K562 (cell line): ENCODE results near the gene LETM1. TPM values are rescaled to one million over a fixed set of nuclear protein-coding genes. Genes with fewer than 3 reads are reported as not detected.

Experiments
- ATAC-seq: fragments of 200-7000 bp; cut with Tn5 transposase; 3 replicates; pipeline ENCODE4 v1.9.1; 2020; ENCODE audit warnings: moderate library complexity
- BruUV-seq: library from RNA; stranded (reverse); fragments of 400-500 nt; replicated peaks from 2 replicates; lab custom pipeline; 2021; lab: Mats Ljungman, UMichigan
- CTCF ChIA-PET: fragments of 300-600 bp; formaldehyde crosslinking; extraction: SDS; loops from one replicate; lab custom pipeline; 2021; ENCODE audit warnings: low intra/inter-chr PET ratio; lab: Yijun Ruan, JAX
- POLR2A ChIA-PET: fragments of 300-600, 350-650 bp; sonication (Branson Sonifier 250); formaldehyde crosslinking; extraction: SDS; loops from one replicate; lab custom pipeline; 2021; ENCODE audit warnings: antibody characterized with exemption, inconsistent platforms; lab: Yijun Ruan, JAX
- DNase-seq, 4 experiments: peaks; one replicate each; pipeline versions ENCODE4 v3.0.0 to v3.0.0-alpha.2; 2011 to 2018; ENCODE audit warnings: low spot score in 3 of 4, mixed read lengths in 3 of 4; ENCODE audit errors: extremely low read depth in 1 of 4
- FAIRE-seq: peaks from 2 replicates; lab custom pipeline; 2011; peaks lifted over from hg19 to GRCh38; lab: Jason Lieb, UNC
- H2AFZ ChIP-seq: 2 replicates; pipeline ENCODE4 v1.6.0; 2011; ENCODE audit warnings: low read depth, low read length, control low read depth, inconsistent platforms
- H3K27ac ChIP-seq: fragments of 200-600 bp; 3 replicates; pipeline ENCODE4 v1.8.0; 2011; ENCODE audit warnings: low read depth, mild to moderate bottlenecking, control low read depth, inconsistent platforms, low read length, moderate library complexity, mixed read lengths; ENCODE audit errors: extremely low read depth
- H3K27me3 ChIP-seq, 2 experiments: fragments of 300-600 bp in 1 of 2; 2 replicates in 1 of 2; 3 replicates in 1 of 2; pipeline versions ENCODE4 v1.6.0 to v1.8.0; 2011; ENCODE audit warnings: inconsistent platforms in 2 of 2, low read length in 2 of 2, mild to moderate bottlenecking in 1 of 2, mixed read lengths in 1 of 2, moderate library complexity in 1 of 2; ENCODE audit not compliant: control insufficient read depth in 2 of 2, insufficient read depth in 2 of 2
- H3K36me3 ChIP-seq: fragments of 300-600 bp; 3 replicates; pipeline ENCODE4 v1.8.0; 2011; ENCODE audit warnings: mild to moderate bottlenecking, low read length, inconsistent platforms; ENCODE audit not compliant: control insufficient read depth, insufficient read depth
- H3K4me1 ChIP-seq, 2 experiments: fragments of 200-600 bp in 1 of 2; replicated peaks in 1 of 2; 2 replicates in 1 of 2; 3 replicates in 1 of 2; pipeline versions ENCODE4 v1.5.1 to v1.8.0; 2011; ENCODE audit warnings: inconsistent platforms in 2 of 2, low read length in 2 of 2, mild to moderate bottlenecking in 1 of 2, mixed read lengths in 1 of 2, moderate library complexity in 1 of 2; ENCODE audit not compliant: control insufficient read depth in 2 of 2, insufficient read depth in 2 of 2
- H3K4me2 ChIP-seq: 2 replicates; pipeline ENCODE4 v1.6.1; 2011; ENCODE audit warnings: low read length, control low read depth, inconsistent platforms, mixed read lengths; ENCODE audit not compliant: insufficient read depth
- H3K4me3 ChIP-seq: fragments of 200-600 bp; sonication (generic), shearing (Covaris generic); 2 replicates; pipeline ENCODE4 v1.5.1; 2016; ENCODE audit warnings: control low read depth, inconsistent platforms
- H3K79me2 ChIP-seq: fragments of 200-600 bp; 3 replicates; pipeline ENCODE4 v1.8.0; 2011; ENCODE audit warnings: low read length, inconsistent platforms; ENCODE audit not compliant: control insufficient read depth, insufficient read depth
- H3K9ac ChIP-seq, 2 experiments: 2 replicates each; pipeline versions ENCODE4 v1.6.0 to v1.6.1; 2011; ENCODE audit warnings: low read depth in 2 of 2, low read length in 2 of 2, control low read depth in 1 of 2, inconsistent platforms in 1 of 2, mild to moderate bottlenecking in 1 of 2, mixed read lengths in 1 of 2; ENCODE audit not compliant: insufficient read depth in 1 of 2
- H3K9me1 ChIP-seq: one replicate; pipeline ENCODE4 v1.6.0; 2011; ENCODE audit warnings: inconsistent platforms, mild to moderate bottlenecking, low read length, moderate library complexity; ENCODE audit not compliant: control insufficient read depth, insufficient read depth
- H3K9me3 ChIP-seq: replicated peaks from 2 replicates; pipeline ENCODE4 v1.5.1; 2011; ENCODE audit warnings: low read depth, low read length, inconsistent platforms; ENCODE audit not compliant: control insufficient read depth, insufficient read depth
- H4K20me1 ChIP-seq: replicated peaks from 2 replicates; pipeline ENCODE4 v1.6.1; 2011; ENCODE audit warnings: low read length, inconsistent platforms, mixed read lengths; ENCODE audit not compliant: control insufficient read depth, insufficient read depth
- CUX1 ChIP-seq: fragments of 200-800 bp; sonication (Bioruptor generic); IDR thresholded peaks from 2 replicates; pipeline ENCODE4 v1.6.1; 2016; ENCODE audit warnings: missing genetic modification characterization, missing compliant biosample characterization
- HNRNPH1 ChIP-seq: fragments of 200-400 bp; formaldehyde crosslinking; optimal IDR thresholded peaks from 2 replicates; pipeline ENCODE3; 2017; ENCODE audit warnings: low read depth, mild to moderate bottlenecking, low read length, moderate library complexity
- RB1 ChIP-seq: fragments of 450-650 bp; IDR thresholded peaks from 2 replicates; pipeline ENCODE4 v1.6.1; 2017; ENCODE audit warnings: low read depth, mild to moderate bottlenecking
- TOE1 ChIP-seq, 2 experiments: fragments of 450-650 bp in 1 of 2; sonication (generic) in 1 of 2; formaldehyde crosslinking in 1 of 2; IDR thresholded peaks; 2 replicates each; pipeline versions ENCODE4 v1.7.1 to v1.8.0; 2016 to 2022; ENCODE audit warnings: borderline replicate concordance in 2 of 2, mild to moderate bottlenecking in 2 of 2, antibody characterized with exemption in 1 of 2, inconsistent platforms in 1 of 2, low read depth in 1 of 2, missing genetic modification reagents in 1 of 2, moderate library complexity in 1 of 2
- YY1 ChIP-seq, 3 experiments: IDR thresholded peaks; 2 replicates each; pipeline ENCODE4 v1.6.1; 2011; ENCODE audit warnings: low read length in 2 of 3, mild to moderate bottlenecking in 2 of 3, moderate library complexity in 2 of 3, borderline replicate concordance in 1 of 3, control low read depth in 1 of 3, low read depth in 1 of 3; ENCODE audit not compliant: insufficient read depth in 3 of 3, insufficient replicate concordance in 2 of 3, control insufficient read depth in 1 of 3, insufficient read length in 1 of 3; ENCODE audit errors: extremely low read depth in 1 of 3
- WGBS: fragments of 100-300 bp; shearing (Covaris generic); methylation state at CpG from one replicate; pipeline ENCODE4 v1.1.6; 2016; ENCODE audit warnings: low coverage, mixed read lengths; ENCODE audit not compliant: insufficient coverage; ENCODE audit errors: missing lambda C conversion rate; 5-methylcytosine and 5-hydroxymethylcytosine counted together
- in situ Hi-C: fragments of 300-500 bp; cut with MboI; formaldehyde crosslinking; loops from 4 replicates; pipeline ENCODE4 v1.15.0; 2018; ENCODE audit warnings: inconsistent platforms, mixed read lengths
- intact Hi-C: fragments of 100-400 bp; cut with micrococcal nuclease; formaldehyde crosslinking; loops from 2 replicates; pipeline ENCODE4 v1.14.2; 2022
- polyA plus RNA-seq, 8 experiments: library from polyadenylated mRNA; depleted of rRNA in 4 of 8; stranded (reverse) in 5 of 8; unstranded in 3 of 8; fragments of >200 nt; fragmentation: Nextera tagmentation in 2 of 8; fragmentation: Illumina TruSeq in 1 of 8; extraction: Ambion mirVana in 2 of 8; extraction: Trizol in 1 of 8; gene quantifications; 2 replicates each; pipeline versions ENCODE4 v1.2.1 to v1.2.3, GENCODE V29; 2011 to 2014; ENCODE audit warnings: inconsistent platforms in 1 of 8, missing spikeins in 1 of 8
- total RNA-seq, 7 experiments: library from RNA; depleted of rRNA in 6 of 7; stranded (reverse); fragments of >200 nt in 6 of 7; fragmentation: Illumina TruSeq in 2 of 7; extraction: Trizol in 2 of 7; gene quantifications; 2 replicates each; pipeline versions ENCODE4 v1.2.1 to v1.2.3, GENCODE V29; 2011 to 2021; ENCODE audit warnings: low replicate concordance in 1 of 7
- TF ChIP-seq, protein P1 (sequence below): fragments of 450-650 bp; IDR thresholded peaks from 2 replicates; pipeline ENCODE4 v1.6.1; 2018; ENCODE audit not compliant: partially characterized antibody

Gene LETM1
- total and polyA plus RNA-seq, 9 of the 15 experiments (the other 6 are each of a cell fraction or from before 2014, with no cell fraction given), result 3.9 to 109 (median 35.0) TPM

DNA sequence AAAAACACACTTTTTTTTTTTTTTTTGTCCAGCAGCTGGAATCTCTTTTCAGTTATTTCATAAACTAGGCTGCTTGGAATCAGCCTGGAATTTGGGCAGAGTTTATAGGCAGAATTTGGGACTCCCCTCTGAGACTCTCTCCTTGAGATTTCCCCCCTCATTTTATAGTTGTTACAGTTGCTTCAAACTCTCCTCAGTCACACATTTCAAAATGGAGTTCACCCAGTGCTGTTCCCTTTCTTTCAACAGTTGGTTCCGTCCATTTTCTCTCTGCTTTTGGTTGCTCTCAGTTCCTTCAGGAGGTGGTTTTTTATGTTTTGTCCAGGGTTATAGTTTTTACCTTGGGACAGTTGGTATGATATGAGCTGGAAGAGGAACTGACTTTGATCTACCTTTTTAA lies 42.7 kb upstream of the LETM1 start:
- H3K4me2 ChIP-seq, result no peak overlapping the region
- no TSS peak for BruUV-seq
- peaks cover 4% of the 10 kb centered on the region for H3K9me1 ChIP-seq
- no peak overlapping the region for H3K27ac ChIP-seq
- no peaks in the 10 kb centered on the region for H3K9me3 ChIP-seq
- intact Hi-C loops, result loop anchor here (1.0 to 5.0 kb wide), 3 partner anchors 25 to 86 kb away; partner anchors contain the start of gene LETM1
- CTCF ChIA-PET, result interaction anchor here (0.7 to 2.1 kb wide), 6 partner anchors 39 to 205 kb away, joined by 3 to 15 read pairs (median 6); partner anchors contain the start of gene LETM1
- H3K9ac ChIP-seq, result no peak overlapping the region
- H3K36me3 ChIP-seq, result peaks cover 69% of the 10 kb centered on the region
- peaks cover 5% of the 10 kb centered on the region in 2 experiments; a peak in 4 of 5 replicates for H3K4me1 ChIP-seq
- TF ChIP-seq RB1 (no peak), CUX1 (CRISPR knock-in tag) (no peak), YY1 (IDR thresholded peaks at IDR 0.05; ENCODE audit: borderline replicate concordance in 1 of 3, control insufficient read depth in 1 of 3, extremely low read depth in 1 of 3, insufficient read depth in 3 of 3, insufficient read length in 1 of 3, insufficient replicate concordance in 2 of 3, low read depth in 1 of 3, low read length in 2 of 3) (peak in 1 of 3 experiments; percentile 50), TOE1 (IDR thresholded peaks at IDR 0.05; ENCODE audit: borderline replicate concordance) (no peak), TOE1 (CRISPR knock-in tag; IDR thresholded peaks at IDR 0.05; ENCODE audit: borderline replicate concordance, low read depth) (0 out of 2 replicates have a peak, but pooled peaks have one; percentile 24), HNRNPH1 (no peak)
- TF ChIP-seq, protein P1, sequence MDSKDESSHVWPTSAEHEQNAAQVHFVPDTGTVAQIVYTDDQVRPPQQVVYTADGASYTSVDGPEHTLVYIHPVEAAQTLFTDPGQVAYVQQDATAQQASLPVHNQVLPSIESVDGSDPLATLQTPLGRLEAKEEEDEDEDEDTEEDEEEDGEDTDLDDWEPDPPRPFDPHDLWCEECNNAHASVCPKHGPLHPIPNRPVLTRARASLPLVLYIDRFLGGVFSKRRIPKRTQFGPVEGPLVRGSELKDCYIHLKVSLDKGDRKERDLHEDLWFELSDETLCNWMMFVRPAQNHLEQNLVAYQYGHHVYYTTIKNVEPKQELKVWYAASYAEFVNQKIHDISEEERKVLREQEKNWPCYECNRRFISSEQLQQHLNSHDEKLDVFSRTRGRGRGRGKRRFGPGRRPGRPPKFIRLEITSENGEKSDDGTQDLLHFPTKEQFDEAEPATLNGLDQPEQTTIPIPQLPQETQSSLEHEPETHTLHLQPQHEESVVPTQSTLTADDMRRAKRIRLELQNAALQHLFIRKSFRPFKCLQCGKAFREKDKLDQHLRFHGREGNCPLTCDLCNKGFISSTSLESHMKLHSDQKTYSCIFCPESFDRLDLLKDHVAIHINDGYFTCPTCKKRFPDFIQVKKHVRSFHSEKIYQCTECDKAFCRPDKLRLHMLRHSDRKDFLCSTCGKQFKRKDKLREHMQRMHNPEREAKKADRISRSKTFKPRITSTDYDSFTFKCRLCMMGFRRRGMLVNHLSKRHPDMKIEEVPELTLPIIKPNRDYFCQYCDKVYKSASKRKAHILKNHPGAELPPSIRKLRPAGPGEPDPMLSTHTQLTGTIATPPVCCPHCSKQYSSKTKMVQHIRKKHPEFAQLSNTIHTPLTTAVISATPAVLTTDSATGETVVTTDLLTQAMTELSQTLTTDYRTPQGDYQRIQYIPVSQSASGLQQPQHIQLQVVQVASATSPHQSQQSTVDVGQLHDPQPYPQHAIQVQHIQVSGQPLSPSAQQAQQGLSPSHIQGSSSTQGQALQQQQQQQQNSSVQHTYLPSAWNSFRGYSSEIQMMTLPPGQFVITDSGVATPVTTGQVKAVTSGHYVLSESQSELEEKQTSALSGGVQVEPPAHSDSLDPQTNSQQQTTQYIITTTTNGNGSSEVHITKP, result peak; percentile 84
- TF ChIP-seq, all 486 proteins: peak for 3
- POLR2A ChIA-PET, result interaction anchor here (0.6 to 3.3 kb wide), 5 partner anchors 11 to 79 kb away, joined by 3 to 15 read pairs (median 4); no protein-coding TSS in a partner anchor
- Histone ChIP-seq H3K27me3 (no peaks in the 10 kb centered on the region), H3K4me3 (no peak overlapping the region), H2AFZ (no peak overlapping the region), H3K79me2 (peaks cover 96% of the 10 kb centered on the region), H4K20me1 (peaks cover 37% of the 10 kb centered on the region)
- in situ Hi-C loops, result no loop called here
- DNase-seq, result no peak
- 69% methylated on average over 1 of the region's 1 CpG for WGBS
- peak; percentile 20; the same call in 2 of the 3 replicates for ATAC-seq
- FAIRE-seq, result no peak
